Nephron (organoid): Measurements from ENCODE around the gene RBP3.

ENCODE experiments used
- H3K27ac Mint-ChIP-seq, 3 experiments: 2 replicates each; pipeline ENCODE4 v1.8.0; 2020; ENCODE audit warnings: mixed read lengths in 3 of 3, mild to moderate bottlenecking in 2 of 3, moderate library complexity in 1 of 3
- H3K27me3 Mint-ChIP-seq: 2 replicates; pipeline ENCODE4 v1.8.0; 2021; ENCODE audit warnings: low read depth, mild to moderate bottlenecking, moderate library complexity, mixed read lengths
- H3K36me3 Mint-ChIP-seq: 2 replicates; pipeline ENCODE4 v1.8.0; 2020; ENCODE audit warnings: low read depth, mixed read lengths
- H3K4me1 Mint-ChIP-seq: 2 replicates; pipeline ENCODE4 v1.8.0; 2020; ENCODE audit warnings: mixed read lengths
- H3K4me3 Mint-ChIP-seq, 3 experiments: 2 replicates each; pipeline ENCODE4 v1.8.0; 2020; ENCODE audit warnings: mild to moderate bottlenecking in 3 of 3, mixed read lengths in 3 of 3, moderate library complexity in 2 of 3
- H3K9me3 Mint-ChIP-seq: 2 replicates; pipeline ENCODE4 v1.8.0; 2020; ENCODE audit warnings: mixed read lengths
- CTCF ChIP-seq, 3 experiments: fragments of 200-600 bp; sonication (generic); IDR thresholded peaks; one replicate each; pipeline ENCODE4 v1.5.0; 2021; ENCODE audit warnings: antibody characterized with exemption in 3 of 3; ENCODE audit not compliant: unreplicated experiment in 3 of 3

The RBP3 gene

GRCh38 chr10:47330804-47331203 lies 17.4 kb upstream of the RBP3 start:
- Mint-ChIP-seq H3K36me3 (no peaks in the 10 kb centered on the region), H3K4me1 (no peaks in the 10 kb centered on the region), H3K27me3 (peaks cover 12% of the 10 kb centered on the region), H3K27ac (no peak overlapping the region), H3K4me3 (no peak overlapping the region), H3K9me3 (no peaks in the 10 kb centered on the region)
- TF ChIP-seq CTCF (IDR thresholded peaks at IDR 0.05; ENCODE audit: unreplicated experiment in 3 of 3) = no peak

- TF ChIP-seq CTCF (IDR thresholded peaks at IDR 0.05; ENCODE audit: unreplicated experiment in 3 of 3) = no peak
- Mint-ChIP-seq H3K27me3 (peaks cover 15% of the 10 kb centered on the region), H3K9me3 (no peaks in the 10 kb centered on the region), H3K4me1 (no peaks in the 10 kb centered on the region), H3K4me3 (no peak overlapping the region), H3K36me3 (no peaks in the 10 kb centered on the region), H3K27ac (no peak overlapping the region)
Observed at GRCh38 chr10:47331491-47331890, 16.7 kb upstream of the RBP3 start.

DNA sequence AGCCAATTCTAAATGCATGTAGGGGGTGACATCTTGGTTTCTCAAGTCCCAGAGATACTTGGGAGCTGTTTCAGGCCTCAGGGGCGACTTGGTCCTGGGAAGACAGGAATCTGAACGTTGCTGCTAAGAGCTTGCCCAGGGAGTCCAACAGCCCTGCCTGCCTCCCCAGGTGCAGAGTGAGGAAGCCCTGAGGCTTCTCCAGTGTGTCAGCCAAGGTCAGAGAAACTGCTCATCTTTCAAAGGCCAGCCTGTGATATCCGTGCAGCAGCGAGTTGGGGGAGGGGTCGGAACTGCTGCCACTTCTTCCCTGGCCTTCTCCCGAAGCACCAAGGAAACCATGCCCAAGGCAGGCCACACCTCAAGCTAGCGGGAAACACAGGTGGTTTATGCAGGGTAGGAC lies 16.2 kb upstream of the RBP3 start:
- no peak for TF ChIP-seq CTCF (IDR thresholded peaks at IDR 0.05; ENCODE audit: unreplicated experiment in 3 of 3)
- H3K4me3 Mint-ChIP-seq = no peak overlapping the region

DNA sequence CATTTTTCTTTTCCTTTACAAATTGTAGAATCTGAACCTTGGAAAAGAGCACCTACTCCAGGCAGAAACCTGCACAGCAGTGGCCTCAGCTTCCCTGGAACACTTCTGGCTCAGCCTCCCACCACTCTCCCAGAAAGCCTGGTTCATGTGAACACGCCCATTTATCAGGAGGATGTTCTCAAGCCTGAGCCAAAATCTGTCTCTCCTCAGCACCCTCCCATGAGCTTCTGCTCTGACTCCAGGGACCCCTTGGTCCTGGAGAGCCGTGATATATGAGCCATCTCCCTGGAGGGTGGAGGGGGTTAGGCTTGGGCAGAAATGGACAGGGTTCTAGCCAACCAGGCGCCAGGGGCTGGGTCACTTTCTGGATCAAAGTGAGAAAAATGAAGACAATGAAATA lies 15.8 kb upstream of the RBP3 start:
- no peaks in the 10 kb centered on the region for H3K4me1 Mint-ChIP-seq
- H3K27me3 Mint-ChIP-seq = peaks cover 16% of the 10 kb centered on the region
- H3K36me3 Mint-ChIP-seq = no peaks in the 10 kb centered on the region
- no peak overlapping the region for H3K27ac Mint-ChIP-seq
- no peak overlapping the region for H3K4me3 Mint-ChIP-seq
- no peaks in the 10 kb centered on the region for H3K9me3 Mint-ChIP-seq
- no peak for TF ChIP-seq CTCF (IDR thresholded peaks at IDR 0.05; ENCODE audit: unreplicated experiment in 3 of 3)

More for the DNA sequence above, 16.2 kb upstream of the RBP3 start:
- Mint-ChIP-seq H3K36me3 (no peaks in the 10 kb centered on the region), H3K9me3 (no peaks in the 10 kb centered on the region), H3K27ac (no peak overlapping the region), H3K4me1 (no peaks in the 10 kb centered on the region), H3K27me3 (peaks cover 16% of the 10 kb centered on the region)

DNA sequence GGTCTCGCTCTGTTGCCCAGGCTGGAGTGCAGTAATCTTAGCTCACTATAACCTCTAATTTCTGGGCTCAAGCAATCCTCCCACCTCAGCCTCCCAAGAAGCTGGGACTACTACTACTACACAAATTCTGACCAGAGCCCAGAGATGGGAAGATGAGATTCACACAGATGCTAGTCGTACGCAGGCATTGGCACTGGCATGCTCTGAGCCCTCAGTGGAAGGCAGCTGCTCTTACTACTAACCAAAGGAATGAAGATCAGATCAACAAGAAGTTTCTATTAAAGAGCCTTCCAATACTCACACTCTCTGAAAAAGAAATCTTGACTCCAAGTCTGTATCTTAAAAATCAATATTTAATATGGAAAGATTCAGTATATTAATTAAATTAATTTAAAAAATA lies 15.2 kb upstream of the RBP3 start:
- no peaks in the 10 kb centered on the region for H3K4me1 Mint-ChIP-seq
- TF ChIP-seq CTCF (IDR thresholded peaks at IDR 0.05; ENCODE audit: unreplicated experiment in 3 of 3) = no peak
- H3K4me3 Mint-ChIP-seq = no peak overlapping the region
- no peaks in the 10 kb centered on the region for H3K36me3 Mint-ChIP-seq
- H3K27ac Mint-ChIP-seq = no peak overlapping the region
- H3K9me3 Mint-ChIP-seq = no peaks in the 10 kb centered on the region
- H3K27me3 Mint-ChIP-seq = peaks cover 16% of the 10 kb centered on the region

DNA sequence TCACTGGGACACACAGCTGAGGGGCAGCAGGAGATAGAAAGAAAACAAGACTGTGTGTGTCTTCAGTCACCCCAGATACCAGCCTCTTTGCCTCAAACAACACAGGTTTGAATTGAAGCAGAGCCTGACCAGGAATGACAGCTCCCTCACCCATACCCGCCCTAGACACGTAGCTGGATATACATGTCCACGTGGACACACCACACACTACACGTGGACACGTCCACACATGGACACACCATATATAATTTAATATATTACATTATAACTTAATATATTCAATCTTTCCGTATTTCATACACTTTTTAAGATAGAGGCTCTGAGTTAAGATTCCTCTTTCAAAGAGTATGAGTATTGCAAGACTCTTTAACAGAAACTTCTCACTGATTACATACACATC lies 14.6 kb upstream of the RBP3 start:
- TF ChIP-seq CTCF (IDR thresholded peaks at IDR 0.05; ENCODE audit: unreplicated experiment in 3 of 3) = no peak
- Mint-ChIP-seq H3K9me3 (no peaks in the 10 kb centered on the region), H3K4me3 (no peak overlapping the region), H3K4me1 (no peaks in the 10 kb centered on the region), H3K27me3 (peaks cover 17% of the 10 kb centered on the region), H3K36me3 (no peaks in the 10 kb centered on the region), H3K27ac (no peak overlapping the region)
